ENCODE results near the gene RORC.

RORC gene

GRCh38 chr1:151756291-151756690, 75.3 kb downstream of the RORC start:
- no peak overlapping the region for H3K4me3 ChIP-seq (ENCODE audit: low read depth, low read length)
- TF ChIP-seq, protein P1, sequence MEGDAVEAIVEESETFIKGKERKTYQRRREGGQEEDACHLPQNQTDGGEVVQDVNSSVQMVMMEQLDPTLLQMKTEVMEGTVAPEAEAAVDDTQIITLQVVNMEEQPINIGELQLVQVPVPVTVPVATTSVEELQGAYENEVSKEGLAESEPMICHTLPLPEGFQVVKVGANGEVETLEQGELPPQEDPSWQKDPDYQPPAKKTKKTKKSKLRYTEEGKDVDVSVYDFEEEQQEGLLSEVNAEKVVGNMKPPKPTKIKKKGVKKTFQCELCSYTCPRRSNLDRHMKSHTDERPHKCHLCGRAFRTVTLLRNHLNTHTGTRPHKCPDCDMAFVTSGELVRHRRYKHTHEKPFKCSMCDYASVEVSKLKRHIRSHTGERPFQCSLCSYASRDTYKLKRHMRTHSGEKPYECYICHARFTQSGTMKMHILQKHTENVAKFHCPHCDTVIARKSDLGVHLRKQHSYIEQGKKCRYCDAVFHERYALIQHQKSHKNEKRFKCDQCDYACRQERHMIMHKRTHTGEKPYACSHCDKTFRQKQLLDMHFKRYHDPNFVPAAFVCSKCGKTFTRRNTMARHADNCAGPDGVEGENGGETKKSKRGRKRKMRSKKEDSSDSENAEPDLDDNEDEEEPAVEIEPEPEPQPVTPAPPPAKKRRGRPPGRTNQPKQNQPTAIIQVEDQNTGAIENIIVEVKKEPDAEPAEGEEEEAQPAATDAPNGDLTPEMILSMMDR (IDR thresholded peaks at IDR 0.05; ENCODE audit: low read depth, low read length) = no peak
